GM19240 (cell line): ENCODE measurements around the gene NGDN.
"Not testable (repeated sequence)": the region's sequence is repeated elsewhere in the genome, so short reads cannot be mapped to it uniquely, and the experiment has no call there.

Experiments used
- DNase-seq: peaks from one replicate; pipeline ENCODE4 v3.0.0; 2011; ENCODE audit warnings: low spot score; ENCODE audit not compliant: insufficient read length

The NGDN gene

GRCh38 chr14:23469127-23469905 lies at the start of gene NGDN:
Gene NGDN, plus strand, starts transcription at chr14:23469703. Its CDS starts 13 bp downstream, at chr14:23469716.
- DNase-seq: peak; percentile 90

GRCh38 chr14:23421594-23421993 lies 47.9 kb upstream of the NGDN start:
- DNase-seq: no peak

- no peak for DNase-seq
Observed at GRCh38 chr14:23423657-23424056, 45.8 kb upstream of the NGDN start.

GRCh38 chr14:23425169-23425568 lies 44.3 kb upstream of the NGDN start:
- DNase-seq: no peak

GRCh38 chr14:23425798-23426197 lies 43.7 kb upstream of the NGDN start:
- DNase-seq: not testable (repeated sequence)

GRCh38 chr14:23428686-23429495 lies 40.6 kb upstream of the NGDN start:
- DNase-seq: no peak

- DNase-seq: no peak
Observed at GRCh38 chr14:23430016-23430722, 39.3 kb upstream of the NGDN start.

- no peak for DNase-seq
Observed at GRCh38 chr14:23430723-23431085, 38.8 kb upstream of the NGDN start.

- no peak for DNase-seq
Observed at GRCh38 chr14:23431486-23431885, 38.0 kb upstream of the NGDN start.

- DNase-seq: no peak
Observed at GRCh38 chr14:23432102-23432925, 37.2 kb upstream of the NGDN start.

- no peak for DNase-seq
Observed at GRCh38 chr14:23432946-23433345, 36.6 kb upstream of the NGDN start.

- DNase-seq: no peak
Observed at GRCh38 chr14:23433457-23433856, 36.0 kb upstream of the NGDN start.

- DNase-seq: no peak
Observed at GRCh38 chr14:23434488-23435222, 34.8 kb upstream of the NGDN start.

GRCh38 chr14:23435543-23436326 lies 33.8 kb upstream of the NGDN start, which contains the start of gene MYH7:
Gene MYH7, minus strand, starts transcription at chr14:23435660. Its CDS starts 1,928 bp downstream, at chr14:23433732.
- no peak for DNase-seq

GRCh38 chr14:23436327-23437132 lies 33.0 kb upstream of the NGDN start:
- DNase-seq: no peak

- no peak for DNase-seq
Observed at GRCh38 chr14:23437133-23438100, 32.1 kb upstream of the NGDN start.
